PC-3 (cell line): ENCODE data around the gene NAV2. TPM values are rescaled to one million over a fixed set of nuclear protein-coding genes. Genes with fewer than 3 reads are reported as not detected.

Experiments
- ATAC-seq: fragments of 200-7000 bp; cut with Tn5 transposase; 2 replicates; pipeline ENCODE4 v1.9.1; 2020; ENCODE audit warnings: mild to moderate bottlenecking, moderate library complexity
- BruUV-seq: library from RNA; stranded (reverse); fragments of 400-500 nt; replicated peaks from 2 replicates; lab custom pipeline; 2021; lab: Mats Ljungman, UMichigan
- CTCF ChIA-PET: fragments of 300-600 bp; sonication (Branson Sonifier 250); formaldehyde crosslinking; loops from one replicate; lab custom pipeline; 2022; ENCODE audit warnings: antibody characterized with exemption; lab: Charles Lee
- POLR2A ChIA-PET: fragments of 300-600 bp; sonication (Branson Sonifier 250); formaldehyde crosslinking; loops from one replicate; lab custom pipeline; 2022; ENCODE audit warnings: antibody characterized with exemption; ENCODE audit not compliant: unreplicated experiment; lab: Charles Lee
- DNase-seq: peaks from one replicate; pipeline ENCODE4 v3.0.0-alpha.2; 2015
- H2AFZ ChIP-seq: fragments of 300-600 bp; sonication (generic); 2 replicates; pipeline ENCODE4 v1.6.0; 2016; ENCODE audit warnings: antibody characterized with exemption, low read length
- H3F3A ChIP-seq: fragments of 300-600 bp; sonication (generic); one replicate; pipeline ENCODE4 v1.6.0; 2017; ENCODE audit warnings: antibody characterized with exemption, low read length, control low read depth, mild to moderate bottlenecking; ENCODE audit not compliant: unreplicated experiment
- H3K27ac ChIP-seq: fragments of 300-600 bp; sonication (generic); 2 replicates; pipeline ENCODE4 v1.5.1; 2016; ENCODE audit warnings: mild to moderate bottlenecking, low read length
- H3K27me3 ChIP-seq: fragments of 300-600 bp; sonication (generic); 2 replicates; pipeline ENCODE4 v1.6.1; 2016; ENCODE audit warnings: low read length, mixed read lengths
- H3K36me3 ChIP-seq: fragments of 300-600 bp; sonication (generic); 2 replicates; pipeline ENCODE4 v1.6.1; 2016; ENCODE audit warnings: low read depth, mixed run types, low read length, mixed read lengths
- H3K4me1 ChIP-seq: fragments of 300-600 bp; sonication (generic); 2 replicates; pipeline ENCODE4 v1.5.1; 2016; ENCODE audit warnings: low read length; ENCODE audit not compliant: insufficient read depth
- H3K4me2 ChIP-seq: fragments of 300-600 bp; sonication (generic); 2 replicates; pipeline ENCODE4 v1.6.0; 2016; ENCODE audit warnings: low read length
- H3K4me3 ChIP-seq: fragments of 300-600 bp; sonication (generic); 2 replicates; pipeline ENCODE4 v1.5.1; 2016; ENCODE audit warnings: mild to moderate bottlenecking, low read length, mixed read lengths
- H3K79me2 ChIP-seq: fragments of 300-600 bp; sonication (generic); 2 replicates; pipeline ENCODE4 v1.6.1; 2017; ENCODE audit warnings: low read length, mixed read lengths
- H3K9ac ChIP-seq: fragments of 300-600 bp; sonication (generic); 2 replicates; pipeline ENCODE4 v1.6.0; 2016; ENCODE audit warnings: mild to moderate bottlenecking, low read length
- H3K9me2 ChIP-seq: fragments of 300-600 bp; sonication (generic); replicated peaks from 2 replicates; pipeline ENCODE4 v1.6.1; 2016; ENCODE audit warnings: mixed run types, low read length, mixed read lengths
- H3K9me3 ChIP-seq: fragments of 300-600 bp; sonication (generic); 2 replicates; pipeline ENCODE4 v1.6.1; 2016; ENCODE audit warnings: low read length, mixed read lengths
- H4K20me1 ChIP-seq: fragments of 300-600 bp; sonication (generic); 2 replicates; pipeline ENCODE4 v1.6.1; 2016; ENCODE audit warnings: low read length, mixed read lengths
- CTCF ChIP-seq: fragments of 300-600 bp; sonication (generic); conservative IDR thresholded peaks from 2 replicates; pipeline ENCODE4 v1.5.1; 2017; ENCODE audit warnings: antibody characterized with exemption, low read depth, mild to moderate bottlenecking, low read length
- EZH2 ChIP-seq: fragments of 300-600 bp; sonication (generic); IDR thresholded peaks from one replicate; pipeline ENCODE4 v1.6.1; 2017; ENCODE audit warnings: antibody characterized with exemption, mild to moderate bottlenecking, low read length; ENCODE audit not compliant: unreplicated experiment
- EZH2phosphoT487 ChIP-seq: fragments of 300-600 bp; sonication (generic); IDR thresholded peaks from 2 replicates; pipeline ENCODE4 v1.6.1; 2018; ENCODE audit warnings: mild to moderate bottlenecking, antibody characterized with exemption, low read length, borderline replicate concordance
- intact Hi-C: fragments of 100-400 bp; cut with micrococcal nuclease; formaldehyde crosslinking; loops from 2 replicates; pipeline ENCODE4 v1.9.0; 2023
- total RNA-seq: library from RNA; depleted of rRNA; stranded (reverse); fragments of >200 nt; gene quantifications from 2 replicates; pipeline ENCODE4 v1.2.3, GENCODE V29; 2014

NAV2 gene
- total RNA-seq, 1 experiment from 2014 or later, result 10.4 TPM

GRCh38 chr11:20093775-20094174 is 381.1 kb downstream of the NAV2 start:
- H3K9me3 ChIP-seq, result no peaks in the 10 kb centered on the region
- H2AFZ ChIP-seq, result no peak overlapping the region
- no peaks in the 10 kb centered on the region for H3K79me2 ChIP-seq
- BruUV-seq, result no TSS peak
- no peaks in the 10 kb centered on the region for H3K27me3 ChIP-seq
- H4K20me1 ChIP-seq, result 0 out of 2 replicates have a peak, but pooled peaks cover 5% of the 10 kb centered on the region
- ChIA-PET CTCF (no interaction called here), POLR2A (no interaction called here)
- H3K4me2 ChIP-seq, result no peak overlapping the region
- TF ChIP-seq CTCF (no peak), EZH2phosphoT487 (no peak), EZH2 (no peak)
- no peak overlapping the region for H3K9ac ChIP-seq
- intact Hi-C loops, result no loop called here
- H3K27ac ChIP-seq, result no peak overlapping the region
- peaks cover 23% of the 10 kb centered on the region for H3K4me1 ChIP-seq
- peaks cover 4% of the 10 kb centered on the region; the same call in 1 of the 2 replicates for H3K36me3 ChIP-seq
- DNase-seq, result no peak
- no peak for ATAC-seq
- H3K4me3 ChIP-seq, result no peak overlapping the region
- no peaks in the 10 kb centered on the region for H3F3A ChIP-seq
- no peaks in the 10 kb centered on the region for H3K9me2 ChIP-seq

- Histone ChIP-seq H4K20me1 (0 out of 2 replicates have a peak, but pooled peaks cover 5% of the 10 kb centered on the region), H2AFZ (no peak overlapping the region), H3K27ac (no peak overlapping the region), H3K27me3 (no peaks in the 10 kb centered on the region), H3F3A (no peaks in the 10 kb centered on the region), H3K9me3 (no peaks in the 10 kb centered on the region), H3K4me1 (peaks cover 23% of the 10 kb centered on the region), H3K9ac (no peak overlapping the region), H3K9me2 (no peaks in the 10 kb centered on the region), H3K79me2 (no peaks in the 10 kb centered on the region), H3K36me3 (peaks cover 4% of the 10 kb centered on the region; the same call in 1 of the 2 replicates), H3K4me2 (no peak overlapping the region), H3K4me3 (no peak overlapping the region)
- DNase-seq (no peak), ATAC-seq (no peak)
- intact Hi-C loops, result no loop called here
- TF ChIP-seq EZH2, result no peak
- no peak for TF ChIP-seq EZH2phosphoT487
- TF ChIP-seq CTCF, result no peak
- BruUV-seq, result no TSS peak
- ChIA-PET CTCF (no interaction called here), POLR2A (no interaction called here)
Observed at GRCh38 chr11:20095189-20095588, 382.6 kb downstream of the NAV2 start.
